Parathyroid adenoma (tissue), 2 donors: ENCODE results near the gene COX5B.
A peak's percentile ranks its signal among the peaks of the same experiment; 100 is the strongest.
"Not testable (repeated sequence)": the region's sequence is repeated elsewhere in the genome, so short reads cannot be mapped to it uniquely, and the experiment has no call there.

Source experiments
- H2AFZ ChIP-seq: fragments of 300-600 bp; sonication (generic); one replicate; pipeline ENCODE4 v1.7.0; 2017; ENCODE audit warnings: antibody characterized with exemption, mild to moderate bottlenecking
- H3K27ac ChIP-seq: fragments of 300-600 bp; sonication (generic); one replicate; pipeline ENCODE4 v1.7.0; 2017
- H3K27me3 ChIP-seq: fragments of 300-600 bp; sonication (generic); one replicate; pipeline ENCODE4 v1.7.0; 2017; ENCODE audit warnings: low read length; ENCODE audit not compliant: control insufficient read depth, insufficient read depth
- H3K36me3 ChIP-seq: fragments of 300-600 bp; sonication (generic); one replicate; pipeline ENCODE4 v1.7.0; 2017; ENCODE audit warnings: low read length; ENCODE audit not compliant: control insufficient read depth, insufficient read depth
- H3K4me1 ChIP-seq: fragments of 300-600 bp; sonication (generic); one replicate; pipeline ENCODE4 v1.7.0; 2017; ENCODE audit warnings: control low read depth
- H3K4me2 ChIP-seq: fragments of 300-600 bp; sonication (generic); one replicate; pipeline ENCODE4 v1.7.0; 2017; ENCODE audit warnings: low read length
- H3K4me3 ChIP-seq: fragments of 300-600 bp; sonication (generic); one replicate; pipeline ENCODE4 v1.7.0; 2017; ENCODE audit warnings: low read depth, low read length
- H3K79me2 ChIP-seq: fragments of 300-600 bp; sonication (generic); one replicate; pipeline ENCODE4 v1.7.0; 2017; ENCODE audit warnings: control low read depth
- H3K9ac ChIP-seq: fragments of 300-600 bp; sonication (generic); one replicate; pipeline ENCODE4 v1.7.0; 2017; ENCODE audit warnings: mild to moderate bottlenecking
- H3K9me3 ChIP-seq: fragments of 300-600 bp; sonication (generic); one replicate; pipeline ENCODE4 v1.7.0; 2017; ENCODE audit warnings: low read length; ENCODE audit not compliant: control insufficient read depth
- TF ChIP-seq, protein P1 (sequence below): fragments of 300-600 bp; sonication (generic); IDR thresholded peaks from one replicate; pipeline ENCODE4 v1.7.0; 2017; ENCODE audit warnings: antibody characterized with exemption, mild to moderate bottlenecking
- donor health status: primary hyperparathyroidism.

COX5B gene, protein sequence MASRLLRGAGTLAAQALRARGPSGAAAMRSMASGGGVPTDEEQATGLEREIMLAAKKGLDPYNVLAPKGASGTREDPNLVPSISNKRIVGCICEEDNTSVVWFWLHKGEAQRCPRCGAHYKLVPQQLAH

DNA sequence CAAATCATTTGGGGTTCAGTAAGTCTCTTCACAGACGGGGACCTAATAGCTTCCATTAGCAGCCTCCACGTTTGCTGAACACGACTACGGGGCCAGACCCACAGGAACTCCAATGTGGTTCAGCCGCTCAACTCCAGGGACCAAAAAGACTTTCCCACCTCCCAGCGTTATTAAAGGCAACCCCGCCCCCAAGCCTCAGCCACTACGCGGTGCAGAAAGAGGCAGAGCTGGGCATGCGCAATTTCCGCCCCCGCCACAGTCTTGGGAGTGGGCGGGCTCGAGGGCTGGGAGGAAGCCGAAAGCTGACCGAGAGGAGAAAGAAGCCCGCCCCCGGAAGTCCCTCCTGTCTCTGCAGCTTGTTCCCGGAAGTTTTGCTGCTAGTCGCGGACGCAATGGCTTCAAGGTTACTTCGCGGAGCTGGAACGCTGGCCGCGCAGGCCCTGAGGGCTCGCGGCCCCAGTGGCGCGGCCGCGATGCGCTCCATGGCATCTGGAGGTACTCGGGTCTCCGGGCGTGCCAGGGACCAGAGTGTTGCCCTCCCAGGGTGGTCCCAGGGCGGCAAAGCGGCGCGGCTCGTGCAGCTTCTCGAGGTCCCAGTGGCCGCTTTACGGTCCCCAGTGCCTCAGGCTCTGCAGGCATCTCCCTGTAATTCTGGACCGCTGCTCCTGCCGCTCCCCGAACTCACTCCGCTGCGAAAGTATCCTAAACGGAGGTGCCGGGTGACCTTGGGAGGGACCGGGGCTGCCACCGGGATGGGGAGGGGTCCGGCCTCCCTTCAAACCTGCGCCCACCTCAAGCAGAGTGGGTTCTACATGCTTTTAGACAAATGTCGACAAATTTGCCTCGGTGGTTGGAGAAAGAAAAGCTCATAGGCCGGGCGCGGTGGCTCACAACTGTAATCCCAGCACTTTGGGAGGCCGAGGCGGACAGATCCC lies at the start of gene COX5B:
COX5B (plus strand) TSS at position 368 of the 935 bp plus-strand sequence; CDS start at position 393, 25 bp downstream.
- TF ChIP-seq, protein P1, sequence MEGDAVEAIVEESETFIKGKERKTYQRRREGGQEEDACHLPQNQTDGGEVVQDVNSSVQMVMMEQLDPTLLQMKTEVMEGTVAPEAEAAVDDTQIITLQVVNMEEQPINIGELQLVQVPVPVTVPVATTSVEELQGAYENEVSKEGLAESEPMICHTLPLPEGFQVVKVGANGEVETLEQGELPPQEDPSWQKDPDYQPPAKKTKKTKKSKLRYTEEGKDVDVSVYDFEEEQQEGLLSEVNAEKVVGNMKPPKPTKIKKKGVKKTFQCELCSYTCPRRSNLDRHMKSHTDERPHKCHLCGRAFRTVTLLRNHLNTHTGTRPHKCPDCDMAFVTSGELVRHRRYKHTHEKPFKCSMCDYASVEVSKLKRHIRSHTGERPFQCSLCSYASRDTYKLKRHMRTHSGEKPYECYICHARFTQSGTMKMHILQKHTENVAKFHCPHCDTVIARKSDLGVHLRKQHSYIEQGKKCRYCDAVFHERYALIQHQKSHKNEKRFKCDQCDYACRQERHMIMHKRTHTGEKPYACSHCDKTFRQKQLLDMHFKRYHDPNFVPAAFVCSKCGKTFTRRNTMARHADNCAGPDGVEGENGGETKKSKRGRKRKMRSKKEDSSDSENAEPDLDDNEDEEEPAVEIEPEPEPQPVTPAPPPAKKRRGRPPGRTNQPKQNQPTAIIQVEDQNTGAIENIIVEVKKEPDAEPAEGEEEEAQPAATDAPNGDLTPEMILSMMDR, result peak; percentile 7

DNA sequence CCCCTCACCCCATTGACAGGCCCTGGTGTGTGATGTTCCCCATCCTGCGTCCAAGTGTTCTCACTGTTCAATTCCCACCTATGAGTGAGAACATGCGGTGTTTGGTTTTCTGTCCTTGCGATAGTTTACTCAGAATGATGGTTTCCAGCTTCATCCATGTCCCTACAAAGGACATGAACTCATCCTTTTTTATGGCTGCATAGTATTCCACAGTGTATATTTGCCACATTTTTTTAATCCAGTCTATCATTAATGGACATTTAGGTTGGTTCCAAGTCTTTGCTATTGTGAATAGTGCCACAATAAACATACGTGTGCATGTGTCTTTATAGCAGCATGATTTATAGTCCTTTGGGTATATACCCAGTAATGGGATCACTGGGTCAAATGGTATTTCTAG lies 49.7 kb upstream of the COX5B start:
- not testable (repeated sequence) for H3K27me3 ChIP-seq, H3K9me3 ChIP-seq, H3K27ac ChIP-seq, H3K79me2 ChIP-seq, H3K4me1 ChIP-seq, H2AFZ ChIP-seq, H3K36me3 ChIP-seq, H3K4me2 ChIP-seq, H3K9ac ChIP-seq, H3K4me3 ChIP-seq

More for the DNA sequence above, at the start of gene COX5B:
- H3K36me3 ChIP-seq, result no peaks in the 10 kb centered on the region
- H3K79me2 ChIP-seq, result peaks cover 5% of the 10 kb centered on the region
- peaks cover 13% of the 10 kb centered on the region for H3K4me1 ChIP-seq
- H2AFZ ChIP-seq, result peak within 1 kb of the TSS; percentile 97
- H3K9me3 ChIP-seq, result no peaks in the 10 kb centered on the region
- peak within 1 kb of the TSS; percentile 90 for H3K4me2 ChIP-seq
- H3K4me3 ChIP-seq, result peak within 1 kb of the TSS; percentile 99
- no peaks in the 10 kb centered on the region for H3K27me3 ChIP-seq
- peak within 1 kb of the TSS; percentile 98 for H3K9ac ChIP-seq
- H3K27ac ChIP-seq, result peak within 1 kb of the TSS; percentile 92

DNA sequence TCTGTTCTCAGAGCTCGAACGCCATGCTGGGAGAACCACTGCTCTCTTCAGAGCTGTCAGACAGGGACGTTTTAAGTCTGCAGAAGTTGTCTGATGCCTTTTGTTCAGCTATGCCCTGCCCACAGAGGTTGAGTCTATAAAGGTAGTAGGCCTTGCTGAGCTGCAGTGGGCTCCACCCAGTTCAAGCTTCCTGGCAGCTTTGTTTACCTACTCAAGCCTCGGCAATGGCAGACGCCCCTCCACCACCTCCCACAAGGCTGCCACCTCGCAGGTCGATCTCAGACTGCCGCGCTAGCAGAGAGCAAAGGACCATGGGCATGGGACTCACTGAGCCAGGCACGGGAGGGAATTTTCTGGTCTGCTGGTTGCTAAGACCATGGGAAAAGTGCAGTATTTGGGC lies 44.3 kb upstream of the COX5B start:
- H3K4me1 ChIP-seq, H3K9ac ChIP-seq, H3K36me3 ChIP-seq, H3K79me2 ChIP-seq, H3K27ac ChIP-seq, H3K4me2 ChIP-seq, H3K27me3 ChIP-seq, H3K4me3 ChIP-seq, H2AFZ ChIP-seq, H3K9me3 ChIP-seq: not testable (repeated sequence)

DNA sequence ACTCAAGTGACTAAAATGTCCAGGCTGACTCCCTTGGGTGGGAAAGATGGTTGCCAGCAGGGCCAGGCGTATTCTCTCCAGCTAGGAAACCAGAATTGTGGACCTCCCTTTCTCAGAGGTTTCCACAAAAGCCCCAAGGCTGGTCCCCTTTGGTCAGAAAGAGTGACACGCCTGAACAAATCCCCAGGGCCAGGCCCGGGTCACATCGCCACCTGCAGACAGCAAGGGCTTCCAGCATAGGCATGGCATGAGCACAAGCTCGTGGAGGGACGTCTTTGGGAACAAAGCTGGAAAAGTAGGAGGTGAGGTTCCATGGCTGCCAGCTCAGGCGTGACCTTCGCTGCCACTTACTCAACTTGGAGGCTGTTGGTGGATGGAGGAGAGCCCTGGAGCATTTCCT lies 40.8 kb upstream of the COX5B start:
- not testable (repeated sequence) for H3K27ac ChIP-seq, H3K4me3 ChIP-seq, H3K9ac ChIP-seq, H3K27me3 ChIP-seq, H3K79me2 ChIP-seq, H2AFZ ChIP-seq, H3K4me2 ChIP-seq, H3K36me3 ChIP-seq, H3K9me3 ChIP-seq, H3K4me1 ChIP-seq

DNA sequence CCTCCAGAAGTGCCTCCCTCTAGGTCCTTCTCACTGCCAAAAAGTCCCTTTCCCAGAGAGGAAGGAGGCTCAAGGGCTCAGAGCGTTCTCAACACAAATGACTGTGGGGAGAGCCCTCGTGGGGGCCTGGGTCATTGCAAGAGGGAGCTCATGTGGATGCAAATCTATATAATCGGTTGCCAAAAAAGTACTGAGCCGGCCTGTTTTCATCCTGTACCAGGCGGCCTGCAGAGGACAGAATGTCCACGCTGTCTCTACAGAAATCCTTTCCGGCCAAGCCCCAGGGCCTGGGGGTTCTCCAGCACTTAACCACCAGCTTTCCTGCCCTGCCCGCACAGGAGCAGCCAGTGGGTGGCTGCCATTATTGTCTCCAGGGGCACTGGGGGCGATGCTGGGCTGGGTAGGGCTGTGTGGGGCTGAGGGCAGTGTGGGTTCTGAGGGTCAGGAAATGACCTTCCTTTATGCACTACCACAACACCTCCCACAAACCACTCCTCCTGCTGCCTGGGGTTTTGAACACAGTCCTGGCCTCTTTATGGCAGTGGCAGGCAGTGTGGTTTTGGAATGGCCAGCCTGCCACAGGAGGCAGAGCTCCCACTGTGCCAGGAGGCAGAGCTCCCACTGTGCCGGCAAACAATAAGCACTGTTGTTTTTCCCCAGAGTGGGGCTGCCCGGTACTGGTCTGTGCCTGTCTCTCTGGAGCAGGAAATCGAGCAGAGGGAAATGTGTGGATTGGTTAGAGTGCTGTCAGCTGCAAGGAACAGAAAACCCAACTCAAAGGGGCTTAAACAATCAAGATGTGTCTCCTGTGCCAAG lies 40.1 kb upstream of the COX5B start:
- H3K9me3 ChIP-seq, H3K27ac ChIP-seq, H3K36me3 ChIP-seq, H3K9ac ChIP-seq, H3K4me2 ChIP-seq, H2AFZ ChIP-seq, H3K4me3 ChIP-seq, H3K79me2 ChIP-seq, H3K4me1 ChIP-seq, H3K27me3 ChIP-seq: not testable (repeated sequence)

DNA sequence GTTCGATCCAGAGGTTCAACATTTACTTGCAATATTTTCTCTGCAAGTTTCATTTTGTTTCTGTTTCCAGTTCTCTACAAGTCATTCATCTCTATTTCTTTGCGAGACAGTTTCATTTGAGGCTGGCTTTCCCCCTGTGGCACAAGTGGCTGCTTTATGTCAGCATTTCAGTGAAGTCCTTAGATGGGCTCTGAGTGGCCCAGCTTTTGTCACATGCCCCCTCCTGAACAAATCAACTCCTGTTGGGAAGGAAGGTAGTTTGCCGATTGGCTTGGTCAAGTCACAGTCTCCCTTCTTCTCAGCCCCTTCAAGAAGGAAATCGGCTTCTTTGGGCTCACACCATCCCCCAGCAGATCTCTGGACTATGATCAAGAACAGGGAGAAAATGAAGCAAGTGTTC lies 37.1 kb upstream of the COX5B start:
- not testable (repeated sequence) for H3K4me1 ChIP-seq, H2AFZ ChIP-seq, H3K79me2 ChIP-seq, H3K4me2 ChIP-seq, H3K9ac ChIP-seq, H3K27me3 ChIP-seq, H3K4me3 ChIP-seq, H3K36me3 ChIP-seq, H3K27ac ChIP-seq, H3K9me3 ChIP-seq

DNA sequence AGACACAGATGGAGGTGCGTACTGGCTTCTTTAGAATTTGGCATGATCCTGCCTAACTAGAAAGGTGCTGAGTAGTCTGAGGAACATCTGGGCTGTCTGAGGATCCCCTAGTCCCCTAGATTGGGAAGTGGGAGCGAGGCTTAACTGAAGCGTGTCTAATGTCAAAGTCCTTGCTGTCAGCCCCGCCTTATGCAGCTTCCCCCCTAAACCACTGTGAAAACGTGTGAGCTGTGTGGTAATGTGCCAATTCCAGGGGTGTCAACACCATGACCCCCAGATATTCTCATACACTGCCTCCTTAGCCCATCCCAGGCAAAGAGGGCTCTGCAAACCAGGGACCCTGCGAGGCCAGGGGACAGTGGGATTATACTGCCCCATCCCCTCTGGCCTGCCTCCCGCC lies 34.0 kb upstream of the COX5B start:
- H3K4me1 ChIP-seq, H3K4me3 ChIP-seq, H3K4me2 ChIP-seq, H3K79me2 ChIP-seq, H3K36me3 ChIP-seq, H3K9me3 ChIP-seq, H3K9ac ChIP-seq, H3K27ac ChIP-seq, H3K27me3 ChIP-seq, H2AFZ ChIP-seq: not testable (repeated sequence)

DNA sequence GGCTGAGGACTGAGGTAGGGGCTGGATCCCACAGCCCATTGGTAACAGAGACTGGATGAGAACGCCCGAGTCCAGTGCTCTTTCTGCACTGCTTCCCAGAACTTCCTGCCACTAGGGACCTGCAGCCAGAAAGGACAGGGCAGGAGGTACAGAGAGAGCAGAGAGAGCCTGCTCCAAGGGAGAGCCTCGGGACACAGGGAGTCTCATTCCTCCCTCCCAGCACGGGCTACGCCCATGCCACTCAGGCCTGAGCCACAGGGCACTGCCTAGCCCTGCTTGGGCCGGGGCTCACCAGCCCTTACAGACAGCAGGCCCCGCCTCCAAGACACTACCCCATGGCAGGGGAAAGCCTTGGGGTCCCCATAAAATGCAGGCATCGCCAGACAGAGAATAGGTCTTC lies 30.1 kb upstream of the COX5B start:
- not testable (repeated sequence) for H3K79me2 ChIP-seq, H3K4me3 ChIP-seq, H3K4me1 ChIP-seq, H3K9ac ChIP-seq, H3K9me3 ChIP-seq, H3K36me3 ChIP-seq, H2AFZ ChIP-seq, H3K27me3 ChIP-seq, H3K27ac ChIP-seq, H3K4me2 ChIP-seq
